GM12878 (cell line): ENCODE measurements around the gene GPR62. TPM values are rescaled to one million over a fixed set of nuclear protein-coding genes. Genes with fewer than 3 reads are reported as not detected.

Source experiments
- ATAC-seq: fragments of 200-7000 bp; cut with Tn5 transposase; 3 replicates; pipeline ENCODE4 v1.9.1; 2020; ENCODE audit warnings: mild to moderate bottlenecking, moderate library complexity
- BruUV-seq: library from RNA; stranded (reverse); fragments of 400-500 nt; replicated peaks from 2 replicates; lab custom pipeline; 2021; lab: Mats Ljungman, UMichigan
- CTCF ChIA-PET: fragments of 300-600 bp; sonication (Branson Sonifier 250); formaldehyde crosslinking; extraction: SDS; loops from one replicate; lab custom pipeline; 2021; ENCODE audit warnings: inconsistent platforms; lab: Yijun Ruan, JAX
- POLR2A ChIA-PET: fragments of 350-600 bp; formaldehyde crosslinking; extraction: SDS; loops from one replicate; lab custom pipeline; 2021; ENCODE audit warnings: inconsistent platforms; lab: Charles Lee
- RAD21 ChIA-PET: fragments of 300-600 bp; sonication (Branson Sonifier 250); formaldehyde crosslinking; loops from one replicate; lab custom pipeline; 2023; ENCODE audit warnings: antibody characterized with exemption; ENCODE audit not compliant: unreplicated experiment; lab: Charles Lee
- SMC1A ChIA-PET: fragments of 300-600 bp; sonication (Branson Sonifier 250); formaldehyde crosslinking; loops from one replicate; lab custom pipeline; 2023; ENCODE audit not compliant: unreplicated experiment, uncharacterized antibody; lab: Charles Lee
- DNase-seq: peaks from one replicate; pipeline ENCODE4 v3.0.0-alpha.2; 2011; ENCODE audit warnings: low read depth, low spot score
- FAIRE-seq: peaks from 3 replicates; lab custom pipeline; 2011; peaks lifted over from hg19 to GRCh38; lab: Jason Lieb, UNC
- H2AFZ ChIP-seq: 2 replicates; pipeline ENCODE4 v1.6.0; 2011; ENCODE audit warnings: low read depth, low read length, control low read depth; ENCODE audit not compliant: control insufficient read depth
- H3K27ac ChIP-seq: 2 replicates; pipeline ENCODE4 v1.5.1; 2011; ENCODE audit warnings: control low read depth; ENCODE audit not compliant: control insufficient read depth, insufficient read depth
- H3K27me3 ChIP-seq, 2 experiments: replicated peaks in 1 of 2; 2 replicates each; pipeline versions ENCODE4 v1.6.0 to v1.6.1; 2011; ENCODE audit warnings: low read length in 1 of 2; ENCODE audit not compliant: control insufficient read depth in 2 of 2, insufficient read depth in 2 of 2
- H3K36me3 ChIP-seq, 2 experiments: 2 replicates each; pipeline ENCODE4 v1.5.1; 2011; ENCODE audit warnings: low read length in 1 of 2; ENCODE audit not compliant: control insufficient read depth in 2 of 2, insufficient read depth in 2 of 2
- H3K4me1 ChIP-seq: 2 replicates; pipeline ENCODE4 v1.6.1; 2011; ENCODE audit warnings: mild to moderate bottlenecking, low read length, moderate library complexity, mixed read lengths; ENCODE audit not compliant: control insufficient read depth, insufficient read depth
- H3K4me2 ChIP-seq: 2 replicates; pipeline ENCODE4 v1.6.0; 2011; ENCODE audit warnings: control low read depth; ENCODE audit not compliant: control insufficient read depth, insufficient read depth
- H3K4me3 ChIP-seq: fragments of 200-600 bp; sonication (generic); 2 replicates; pipeline ENCODE4 v1.5.1; 2016
- H3K79me2 ChIP-seq: 2 replicates; pipeline ENCODE4 v1.6.0; 2011; ENCODE audit warnings: low read length; ENCODE audit not compliant: control insufficient read depth, insufficient read depth
- H3K9ac ChIP-seq: 2 replicates; pipeline ENCODE4 v1.8.0; 2011; ENCODE audit warnings: low read length, control low read depth, mixed read lengths; ENCODE audit not compliant: control insufficient read depth, insufficient read depth
- H3K9me3 ChIP-seq: replicated peaks from 3 replicates; pipeline ENCODE4 v1.5.1; 2011; ENCODE audit warnings: mild to moderate bottlenecking, low read length; ENCODE audit not compliant: control insufficient read depth, insufficient read depth
- H4K20me1 ChIP-seq: 2 replicates; pipeline ENCODE4 v1.6.0; 2011; ENCODE audit not compliant: control insufficient read depth, insufficient read depth
- ATF7 ChIP-seq: fragments of 450-650 bp; IDR thresholded peaks from 2 replicates; pipeline ENCODE4 v1.6.1; 2016; ENCODE audit warnings: low read depth, mild to moderate bottlenecking
- BRCA1 ChIP-seq: IDR thresholded peaks from 2 replicates; pipeline ENCODE4 v1.6.1; 2011; ENCODE audit warnings: low read depth, low read length, improper control_type of control experiment
- CEBPZ ChIP-seq: fragments of 150-350 bp; IDR thresholded peaks from 2 replicates; pipeline ENCODE4 v1.6.1; 2016; ENCODE audit warnings: low read depth, low read length
- CREB1 ChIP-seq: IDR thresholded peaks from 2 replicates; pipeline ENCODE4 v1.6.1; 2012; ENCODE audit warnings: low read depth, mild to moderate bottlenecking, inconsistent platforms
- CREM ChIP-seq: IDR thresholded peaks from 2 replicates; pipeline ENCODE4 v1.6.1; 2014; ENCODE audit warnings: antibody characterized with exemption, low read depth
- EED ChIP-seq: sonication (generic); IDR thresholded peaks from 2 replicates; pipeline ENCODE4 v1.6.1; 2016; ENCODE audit warnings: antibody characterized with exemption, low read depth
- FOXM1 ChIP-seq: IDR thresholded peaks from 2 replicates; pipeline ENCODE4 v1.6.1; 2012; ENCODE audit warnings: low read depth, mild to moderate bottlenecking, inconsistent platforms, low read length, moderate library complexity
- JUND ChIP-seq: IDR thresholded peaks from 2 replicates; pipeline ENCODE4 v1.6.1; 2012; ENCODE audit warnings: low read depth, mild to moderate bottlenecking, low read length, improper control_type of control experiment, moderate library complexity
- MYC ChIP-seq: IDR thresholded peaks from 2 replicates; pipeline ENCODE4 v1.6.1; 2011; ENCODE audit warnings: mild to moderate bottlenecking, low read length, moderate library complexity, inconsistent platforms; ENCODE audit not compliant: insufficient read depth, insufficient replicate concordance, insufficient read length, severe bottlenecking
- NRF1 ChIP-seq: conservative IDR thresholded peaks from 2 replicates; pipeline ENCODE4 v1.6.1; 2011; ENCODE audit warnings: mild to moderate bottlenecking, low read depth, low read length, improper control_type of control experiment
- POLR2AphosphoS2 ChIP-seq: IDR thresholded peaks from 2 replicates; pipeline ENCODE4 v1.6.1; 2011; ENCODE audit warnings: low read depth, mild to moderate bottlenecking, low read length, improper control_type of control experiment, moderate library complexity
- POLR2AphosphoS5 ChIP-seq: IDR thresholded peaks from 2 replicates; pipeline ENCODE4 v1.6.1; 2011; ENCODE audit warnings: mild to moderate bottlenecking, low read length, inconsistent platforms
- RAD21 ChIP-seq: IDR thresholded peaks from 2 replicates; pipeline ENCODE4 v1.6.1; 2011; ENCODE audit warnings: mild to moderate bottlenecking, low read depth, low read length, moderate library complexity; ENCODE audit not compliant: insufficient read depth
- RBBP5 ChIP-seq: fragments of 200-600 bp; sonication (generic); conservative IDR thresholded peaks from 2 replicates; pipeline ENCODE4 v1.6.1; 2016
- SMAD1 ChIP-seq: fragments of 450-650 bp; IDR thresholded peaks from 2 replicates; pipeline ENCODE4 v1.6.1; 2018; ENCODE audit warnings: mild to moderate bottlenecking, low read depth; ENCODE audit not compliant: partially characterized antibody
- SMC3 ChIP-seq: IDR thresholded peaks from 2 replicates; pipeline ENCODE4 v1.6.1; 2011; ENCODE audit warnings: low read length, improper control_type of control experiment, borderline replicate concordance
- SRF ChIP-seq, 2 experiments: IDR thresholded peaks; 2 replicates each; pipeline ENCODE4 v1.6.1; 2011; ENCODE audit warnings: low read depth in 2 of 2, low read length in 2 of 2, mild to moderate bottlenecking in 1 of 2, moderate library complexity in 1 of 2
- TCF12 ChIP-seq: IDR thresholded peaks from 2 replicates; pipeline ENCODE4 v1.6.1; 2011; ENCODE audit warnings: low read depth, mild to moderate bottlenecking, low read length
- ZNF274 ChIP-seq: IDR thresholded peaks from one replicate; pipeline ENCODE4 v1.8.0; 2011; ENCODE audit not compliant: insufficient read length, insufficient read depth
- ZZZ3 ChIP-seq: IDR thresholded peaks from 2 replicates; pipeline ENCODE4 v1.6.1; 2011; ENCODE audit warnings: low read depth; ENCODE audit not compliant: control insufficient read depth, insufficient read length
- WGBS: methylation state at CpG from one replicate; pipeline ENCODE4 v1.1.6; 2016; ENCODE audit warnings: low lambda C conversion rate; ENCODE audit not compliant: insufficient replicate concordance, insufficient coverage; ENCODE audit errors: missing lambda C conversion rate; 5-methylcytosine and 5-hydroxymethylcytosine counted together
- in situ Hi-C: fragments of 300-500 bp; cut with MboI; formaldehyde crosslinking; loops from 9 replicates; pipeline ENCODE4 v1.14.3; 2018; ENCODE audit warnings: mixed read lengths
- intact Hi-C: fragments of 100-400 bp; cut with micrococcal nuclease; formaldehyde crosslinking; loops from one replicate; pipeline ENCODE4 v1.14.2; 2022; ENCODE audit not compliant: unreplicated experiment
- polyA plus RNA-seq, 11 experiments: library from polyadenylated mRNA; depleted of rRNA in 4 of 11; unstranded in 6 of 11; stranded (reverse) in 5 of 11; fragments of >200 nt; fragmentation: Nextera tagmentation in 4 of 11; fragmentation: Illumina TruSeq in 1 of 11; extraction: Ambion mirVana in 4 of 11; extraction: Trizol in 1 of 11; gene quantifications; 1 replicate in 1 of 11; 2 replicates in 10 of 11; pipeline versions ENCODE4 v1.2.1 to v1.2.3, GENCODE V29; 2011 to 2016; ENCODE audit warnings: inconsistent platforms in 2 of 11, missing spikeins in 2 of 11, low read depth in 1 of 11
- total RNA-seq, 4 experiments: library from RNA; depleted of rRNA in 3 of 4; stranded (reverse); fragments of >200 nt in 3 of 4; fragmentation: Illumina TruSeq in 1 of 4; extraction: Trizol in 1 of 4; gene quantifications; 2 replicates each; pipeline versions ENCODE4 v1.2.1 to v1.2.3, GENCODE V29; 2013 to 2021
- TF ChIP-seq, protein P1 (sequence below): fragments of 450-650 bp; IDR thresholded peaks from 2 replicates; pipeline ENCODE4 v1.6.1; 2017; ENCODE audit warnings: mild to moderate bottlenecking

The GPR62 gene
- total and polyA plus RNA-seq, 10 of the 15 experiments (the other 5 are each of a cell fraction or from before 2014, with no cell fraction given), result not detected

DNA sequence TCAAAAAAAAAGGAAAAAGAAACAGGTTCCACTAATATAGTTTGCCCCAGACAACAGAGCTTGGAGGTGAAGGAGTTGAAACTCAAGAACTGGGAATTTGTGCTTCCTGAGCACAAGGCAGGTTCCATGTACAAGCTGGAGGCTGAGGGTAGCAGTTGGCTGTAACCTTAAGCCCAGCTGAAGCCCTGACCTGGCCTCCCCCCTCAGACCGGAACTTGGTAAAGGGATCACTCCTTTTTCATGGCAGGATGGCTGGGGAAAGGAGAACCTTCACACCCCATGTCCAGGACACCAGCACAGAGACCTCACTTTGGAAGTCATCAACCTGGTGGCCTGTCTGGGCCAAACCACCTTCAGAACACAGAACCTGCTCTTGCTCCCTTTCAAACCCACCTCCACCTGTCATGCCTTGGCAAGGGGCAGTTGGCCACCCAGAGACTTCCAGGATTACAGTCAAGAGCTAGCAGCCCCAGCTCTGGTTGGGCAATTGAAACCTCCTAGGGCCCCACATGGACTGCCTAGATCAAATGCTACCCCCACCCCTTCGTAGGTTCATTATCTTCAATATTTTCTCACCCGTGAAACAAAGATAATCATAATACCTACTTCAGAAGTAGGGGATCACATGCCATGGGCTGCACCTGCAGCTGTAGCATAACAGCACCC is 37.0 kb downstream of the GPR62 start:
- intact Hi-C loops, result no loop called here
- POLR2A ChIA-PET, result interaction anchor here (0.6 to 1.5 kb wide), 2 partner anchors 10 to 24 kb away, joined by 5 to 9 read pairs; no protein-coding TSS in a partner anchor
- ATAC-seq (no peak), FAIRE-seq (no peak), DNase-seq (no peak)
- H3K9me3 ChIP-seq, result no peaks in the 10 kb centered on the region
- no peaks in the 10 kb centered on the region for H3K27me3 ChIP-seq
- no peak overlapping the region for H3K4me2 ChIP-seq
- BruUV-seq, result no TSS peak
- 0 out of 2 replicates have a peak, but pooled peaks cover 6% of the 10 kb centered on the region for H4K20me1 ChIP-seq
- RAD21 ChIA-PET, result no interaction called here
- no peak overlapping the region for H3K4me3 ChIP-seq
- no peak overlapping the region for H3K27ac ChIP-seq
- SMC1A ChIA-PET, result interaction anchor here (1.0 kb wide), 1 partner anchor 49 kb away, joined by 5 read pairs; the partner anchor contains the start of gene PARP3
- peaks cover 9% of the 10 kb centered on the region for H3K4me1 ChIP-seq
- in situ Hi-C loops, result no loop called here
- H3K36me3 ChIP-seq, result peaks cover 14 to 16% of the 10 kb centered on the region in 2 experiments
- no peak overlapping the region for H2AFZ ChIP-seq
- whole genome bisulfite sequencing, result 99% methylated on average over 3 of the region's 3 CpGs
- H3K9ac ChIP-seq, result 0 out of 2 replicates have a peak overlapping the region, but pooled peaks have one; percentile 0
- H3K79me2 ChIP-seq, result peaks cover 33% of the 10 kb centered on the region
- CTCF ChIA-PET, result interaction anchor here (0.6 to 1.6 kb wide), 9 partner anchors 9 to 131 kb away, joined by 3 to 7 read pairs (median 4); partner anchors contain the start of genes ABHD14A, ABHD14B, ACY1 and DUSP7
- TF ChIP-seq POLR2AphosphoS2 (peak; percentile 67), BRCA1 (no peak), NRF1 (no peak), RBBP5 (no peak), POLR2AphosphoS5 (peak; percentile 65), JUND (no peak), EED (no peak), RAD21 (no peak), CREM (no peak), CREB1 (peak; percentile 37; the same call in 1 of the 2 replicates), ZNF274 (no peak), MYC (no peak), TCF12 (no peak), CEBPZ (no peak), ATF7 (no peak), FOXM1 (peak; percentile 15; the same call in 1 of the 2 replicates), SMC3 (no peak), SRF (IDR thresholded peaks at IDR 0.05; ENCODE audit: low read depth in 2 of 2, low read length in 2 of 2) (no peak), SMAD1 (no peak), ZZZ3 (no peak)
- TF ChIP-seq, protein P1, sequence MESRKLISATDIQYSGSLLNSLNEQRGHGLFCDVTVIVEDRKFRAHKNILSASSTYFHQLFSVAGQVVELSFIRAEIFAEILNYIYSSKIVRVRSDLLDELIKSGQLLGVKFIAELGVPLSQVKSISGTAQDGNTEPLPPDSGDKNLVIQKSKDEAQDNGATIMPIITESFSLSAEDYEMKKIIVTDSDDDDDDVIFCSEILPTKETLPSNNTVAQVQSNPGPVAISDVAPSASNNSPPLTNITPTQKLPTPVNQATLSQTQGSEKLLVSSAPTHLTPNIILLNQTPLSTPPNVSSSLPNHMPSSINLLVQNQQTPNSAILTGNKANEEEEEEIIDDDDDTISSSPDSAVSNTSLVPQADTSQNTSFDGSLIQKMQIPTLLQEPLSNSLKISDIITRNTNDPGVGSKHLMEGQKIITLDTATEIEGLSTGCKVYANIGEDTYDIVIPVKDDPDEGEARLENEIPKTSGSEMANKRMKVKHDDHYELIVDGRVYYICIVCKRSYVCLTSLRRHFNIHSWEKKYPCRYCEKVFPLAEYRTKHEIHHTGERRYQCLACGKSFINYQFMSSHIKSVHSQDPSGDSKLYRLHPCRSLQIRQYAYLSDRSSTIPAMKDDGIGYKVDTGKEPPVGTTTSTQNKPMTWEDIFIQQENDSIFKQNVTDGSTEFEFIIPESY, result no peak
